ENCODE measurements around the gene HOXA9.

The HOXA9 gene

DNA sequence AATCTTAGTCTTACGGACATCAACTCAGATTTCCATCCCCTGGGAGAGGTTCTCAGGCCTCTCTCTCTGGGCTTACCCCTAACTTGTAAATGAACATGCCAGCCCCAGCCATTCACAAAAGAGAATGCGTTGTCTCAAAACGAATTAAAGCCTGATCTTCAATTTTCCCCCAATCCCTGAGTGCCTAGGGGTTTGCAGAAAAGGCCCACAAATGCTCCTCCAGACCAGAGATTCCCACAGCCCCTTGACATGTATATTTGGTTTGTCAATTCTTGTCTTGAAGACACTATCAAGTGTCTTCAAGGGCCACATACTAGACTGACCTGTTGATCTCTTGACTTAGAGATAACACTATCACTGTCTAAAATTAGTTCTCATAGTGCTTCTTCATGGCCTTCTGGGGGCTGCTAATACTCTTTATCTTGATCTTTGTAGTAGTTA, 46.4 kb upstream of the HOXA9 start:
- no peak for DNase-seq (ENCODE audit: low read depth)
- TF ChIP-seq MYC (IDR thresholded peaks at IDR 0.05; ENCODE audit: low read depth, low read length) = no peak
- H3K4me3 ChIP-seq (ENCODE audit: low read depth, low read length) = no peak overlapping the region

DNA sequence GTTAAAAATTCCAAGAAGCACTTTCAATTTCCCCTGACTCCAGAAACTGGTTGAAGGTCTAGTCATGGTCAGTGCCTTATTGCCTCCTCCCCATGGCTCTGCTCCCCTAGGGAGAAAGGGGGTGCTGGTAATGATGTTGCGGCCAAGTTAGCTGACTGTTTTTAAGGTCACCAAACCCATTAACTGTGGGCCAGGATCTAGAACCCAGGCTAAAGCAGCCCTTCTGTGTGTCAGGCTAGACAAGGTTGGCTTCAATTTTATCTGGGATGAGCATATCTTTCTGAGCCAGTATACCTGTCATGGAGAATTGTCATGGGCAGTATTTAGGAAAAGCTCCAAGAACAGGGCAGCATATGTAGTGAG, 45.7 kb upstream of the HOXA9 start:
- H3K4me3 ChIP-seq (ENCODE audit: low read depth, low read length) = no peak overlapping the region
- no peak for TF ChIP-seq CTCF (IDR thresholded peaks at IDR 0.05; ENCODE audit: low read depth, low read length)
- TF ChIP-seq MYC (IDR thresholded peaks at IDR 0.05; ENCODE audit: low read depth, low read length) = no peak
- no peak for TF ChIP-seq POLR2A (IDR thresholded peaks at IDR 0.05; ENCODE audit: extremely low read depth, insufficient read length)
- no peak for TF ChIP-seq MAX (IDR thresholded peaks at IDR 0.05; ENCODE audit: low read depth, low read length)
- DNase-seq (ENCODE audit: low read depth) = no peak

- DNase-seq (ENCODE audit: low read depth) = peak; percentile 52
- no peak overlapping the region for H3K4me3 ChIP-seq (ENCODE audit: low read depth, low read length)
- TF ChIP-seq MYC (IDR thresholded peaks at IDR 0.05; ENCODE audit: low read depth, low read length) (no peak), POLR2A (IDR thresholded peaks at IDR 0.05; ENCODE audit: extremely low read depth, insufficient read length) (no peak), CTCF (IDR thresholded peaks at IDR 0.05; ENCODE audit: low read depth, low read length) (peak; percentile 57), MAX (IDR thresholded peaks at IDR 0.05; ENCODE audit: low read depth, low read length) (no peak)
These were observed 45.2 kb upstream of the HOXA9 start for GRCh38 chr7:27210441-27211083.

DNA sequence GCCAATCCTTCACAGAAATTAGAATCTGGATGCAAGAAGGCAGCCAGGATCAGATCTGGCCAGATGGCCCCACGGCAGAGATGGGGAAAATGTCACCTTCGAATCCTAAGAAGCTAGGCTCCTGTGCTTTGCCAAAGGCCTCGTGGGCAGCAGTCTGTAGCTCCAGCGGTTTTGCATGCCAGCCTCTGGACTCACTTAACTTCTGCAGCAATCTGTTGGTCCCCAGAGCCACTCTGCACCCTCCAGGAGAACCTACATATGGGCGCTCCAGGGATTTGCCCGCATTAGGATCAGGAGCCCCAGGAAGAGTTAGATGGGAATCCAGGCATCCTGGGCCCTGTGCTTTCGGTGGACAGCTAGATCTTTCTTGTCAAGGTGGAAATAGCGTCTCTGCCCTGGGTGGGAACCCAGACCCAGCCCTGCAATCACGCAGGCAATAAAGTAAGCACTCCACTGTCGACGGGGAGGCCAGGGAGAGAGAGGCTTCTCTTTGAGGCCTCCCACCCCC, 44.6 kb upstream of the HOXA9 start:
- DNase-seq (ENCODE audit: low read depth) = no peak
- no peak for TF ChIP-seq MAX (IDR thresholded peaks at IDR 0.05; ENCODE audit: low read depth, low read length)
- no peak overlapping the region for H3K4me3 ChIP-seq (ENCODE audit: low read depth, low read length)

GRCh38 chr7:27208998-27209397, 43.7 kb upstream of the HOXA9 start:
- DNase-seq (ENCODE audit: low read depth) = no peak
- H3K4me3 ChIP-seq (ENCODE audit: low read depth, low read length) = no peak overlapping the region
- TF ChIP-seq MYC (IDR thresholded peaks at IDR 0.05; ENCODE audit: low read depth, low read length) (no peak), MAX (IDR thresholded peaks at IDR 0.05; ENCODE audit: low read depth, low read length) (no peak), CTCF (IDR thresholded peaks at IDR 0.05; ENCODE audit: low read depth, low read length) (no peak), POLR2A (IDR thresholded peaks at IDR 0.05; ENCODE audit: extremely low read depth, insufficient read length) (no peak)

DNA sequence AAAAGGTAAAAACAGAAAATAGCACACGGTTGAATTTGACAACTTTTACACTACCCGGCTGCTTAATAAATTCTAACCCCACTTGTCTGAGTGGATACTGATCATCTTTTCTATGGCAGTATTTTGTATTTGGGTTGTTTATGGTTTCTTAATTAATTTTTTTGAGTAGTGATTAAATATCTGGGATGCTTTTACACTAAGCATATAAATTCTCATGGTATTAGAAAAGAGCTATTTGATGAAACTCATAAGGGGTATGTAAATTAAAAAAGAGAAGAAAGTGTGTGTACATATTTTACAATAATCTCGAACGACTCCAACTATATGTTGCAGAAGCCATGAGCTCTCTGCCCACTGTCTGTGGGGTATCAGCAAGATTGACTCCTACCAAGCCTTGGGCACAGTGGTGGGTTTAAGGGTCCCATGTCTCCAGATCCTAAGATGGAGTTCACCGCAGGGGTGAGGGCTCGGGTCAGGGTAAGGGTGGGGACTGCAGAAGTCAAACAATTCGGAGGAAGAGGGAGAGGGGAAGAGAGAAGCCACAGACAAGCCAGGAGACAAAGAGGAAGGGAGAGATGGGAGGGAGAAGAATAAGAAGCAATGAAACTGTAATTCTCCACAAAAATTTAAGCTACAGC, 42.1 kb upstream of the HOXA9 start:
- no peak overlapping the region for H3K4me3 ChIP-seq (ENCODE audit: low read depth, low read length)
- DNase-seq (ENCODE audit: low read depth) = no peak
- TF ChIP-seq POLR2A (IDR thresholded peaks at IDR 0.05; ENCODE audit: extremely low read depth, insufficient read length) (no peak), CTCF (IDR thresholded peaks at IDR 0.05; ENCODE audit: low read depth, low read length) (no peak), MYC (IDR thresholded peaks at IDR 0.05; ENCODE audit: low read depth, low read length) (no peak), MAX (IDR thresholded peaks at IDR 0.05; ENCODE audit: low read depth, low read length) (no peak)

All from NB4 (cell line).